Left colon (tissue), 2 donors: Measurements from ENCODE around the gene SEC23B. TPM values are rescaled to one million over a fixed set of nuclear protein-coding genes. Genes with fewer than 3 reads are reported as not detected.

Source experiments
- ATAC-seq: fragments of 200-7000 bp; cut with Tn5 transposase; one replicate; pipeline ENCODE4 v1.9.1; 2020; ENCODE audit warnings: mild to moderate bottlenecking, moderate library complexity
- DNase-seq, 2 donors: peaks; one replicate each; pipeline ENCODE4 v3.0.0-alpha.2; 2020
- intact Hi-C, 2 donors: fragments of 100-400 bp; cut with DNase I in 1 of 2; cut with micrococcal nuclease in 1 of 2; formaldehyde crosslinking; loops; one replicate each; pipeline versions ENCODE4 v1.11.2 to v1.14.0; 2022; cut with DNase I, micrococcal nuclease
- microRNA-seq, 2 donors: library from miRNA; unstranded; fragments of <30 nt; microRNA quantifications; one replicate each; pipeline versions ENCODE4 v1.1.0 to v1.2.0, GENCODE V29; 2020
- total RNA-seq, 2 donors: library from RNA; stranded (reverse); fragmentation: NEBNext Ultra II Directional; extraction: Animal tissue kit (Norgen Biotek cat#: 25700); gene quantifications; one replicate each; pipeline ENCODE4 v1.2.1, GENCODE V29; 2021
- donor health status: DM: no; HTN: no; CAD: no.
- donor health status: DM: yes; HTN: yes; CAD: no.

SEC23B gene
- total RNA-seq, 2 donors from 2014 or later, result 54.1 to 55.5 TPM

- DNase-seq (no peak), ATAC-seq (no peak)
- intact Hi-C loops, result no loop called here
These were observed 63.3 kb downstream of the SEC23B start for GRCh38 chr20:18571009-18571408.

- ATAC-seq (no peak), DNase-seq (no peak)
- intact Hi-C loops, result no loop called here
These were observed 63.8 kb downstream of the SEC23B start for GRCh38 chr20:18571578-18571977.

- DNase-seq, result no peak
- no peak for ATAC-seq
- intact Hi-C loops, result no loop called here
These were observed 70.2 kb downstream of the SEC23B start for GRCh38 chr20:18577942-18578341.

- ATAC-seq (no peak), DNase-seq (no peak)
- intact Hi-C loops, result no loop called here
These were observed 70.8 kb downstream of the SEC23B start for GRCh38 chr20:18578581-18578980.

- intact Hi-C loops, result no loop called here
- no peak for ATAC-seq
- DNase-seq, result no peak
These were observed 72.3 kb downstream of the SEC23B start for GRCh38 chr20:18580012-18580411.

- DNase-seq (no peak), ATAC-seq (no peak)
- intact Hi-C loops, result no loop called here
These were observed 77.4 kb downstream of the SEC23B start for GRCh38 chr20:18585134-18585533.

GRCh38 chr20:18587665-18588573 lies 80.2 kb downstream of the SEC23B start, which contains the start of gene DTD1:
TSS of gene DTD1 (plus strand) at chr20:18588054. CDS start at chr20:18588073, 19 bp downstream.
- intact Hi-C loops, result no loop called here
- peak; percentile 97 for ATAC-seq
- DNase-seq, result peak; percentile 94 to 98

- intact Hi-C loops, result no loop called here
These were observed 80.8 kb downstream of the SEC23B start for GRCh38 chr20:18588574-18588933.

GRCh38 chr20:18589941-18590674 lies 82.4 kb downstream of the SEC23B start:
- intact Hi-C loops, result no loop called here
- ATAC-seq (no peak), DNase-seq (no peak)

More at GRCh38 chr20:18588574-18588933, 80.8 kb downstream of the SEC23B start:
- DNase-seq (no peak), ATAC-seq (no peak)

- intact Hi-C loops, result no loop called here
- ATAC-seq, result no peak
- no peak for DNase-seq
These were observed 88.5 kb downstream of the SEC23B start for GRCh38 chr20:18596270-18596669.

- ATAC-seq (no peak), DNase-seq (no peak)
- intact Hi-C loops, result no loop called here
These were observed 102.0 kb downstream of the SEC23B start for GRCh38 chr20:18609741-18610140.

Small RNA genes within 50 kb of the gene (microRNA-seq; reads per million reads assigned to microRNA genes)
- 0 to 0.53 reads per million in 2 donors for gene MIR3192

Other genes starting within 250 kb of the SEC23B start
- 1 to 10 TPM; 6.2 to 9.3 TPM for gene ZNF133, start 219.4 kb upstream of the SEC23B start, total RNA-seq
- gene DZANK1, start 40.9 kb upstream of the SEC23B start, total RNA-seq, result 1 to 10 TPM; 1.6 to 1.8 TPM
- gene POLR3F, start 40.5 kb upstream of the SEC23B start, total RNA-seq, result 1 to 10 TPM; 4.5 to 4.7 TPM
- 10 to 100 TPM; 10.4 to 12.6 TPM for gene RBBP9, start 10.7 kb upstream of the SEC23B start, total RNA-seq
- 10 to 100 TPM; 63.0 to 63.3 TPM for gene SMIM26, start 59.5 kb downstream of the SEC23B start, total RNA-seq
- gene DTD1, start 80.1 kb downstream of the SEC23B start, total RNA-seq, result 10 to 100 TPM; 17.1 to 20.8 TPM